ENCODE measurements around the gene SZT2.
"Not testable (repeated sequence)": the region's sequence is repeated elsewhere in the genome, so short reads cannot be mapped to it uniquely, and the experiment has no call there.

The SZT2 gene

GRCh38 chr1:43477716-43478115 lies 88.0 kb downstream of the SZT2 start:
- in situ Hi-C loops (cut with HindIII; ENCODE audit: low sequenced_read_pairs), result no loop called here

- in situ Hi-C loops (cut with HindIII; ENCODE audit: low sequenced_read_pairs), result no loop called here
Measured at GRCh38 chr1:43479414-43479813, 89.7 kb downstream of the SZT2 start.

DNA sequence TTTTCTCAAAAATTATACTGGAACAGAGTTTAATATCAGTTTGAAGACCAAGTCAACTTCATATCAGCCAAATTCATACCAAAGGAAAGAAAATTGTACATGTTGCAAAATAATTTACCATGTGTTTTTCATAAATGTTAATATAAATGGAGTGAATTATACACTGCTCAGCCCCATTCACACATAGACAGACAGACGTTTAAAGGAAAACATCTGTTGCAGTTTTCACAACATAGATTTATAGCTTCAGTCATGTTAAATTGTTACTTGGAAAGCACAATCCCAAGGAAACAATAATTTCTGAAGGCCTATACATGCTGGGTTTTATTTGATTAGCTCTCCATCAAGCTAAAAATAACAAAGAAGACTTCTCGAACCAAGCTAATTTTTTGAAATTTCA lies 91.8 kb downstream of the SZT2 start:
- in situ Hi-C loops (cut with HindIII; ENCODE audit: low sequenced_read_pairs), result no loop called here

DNA sequence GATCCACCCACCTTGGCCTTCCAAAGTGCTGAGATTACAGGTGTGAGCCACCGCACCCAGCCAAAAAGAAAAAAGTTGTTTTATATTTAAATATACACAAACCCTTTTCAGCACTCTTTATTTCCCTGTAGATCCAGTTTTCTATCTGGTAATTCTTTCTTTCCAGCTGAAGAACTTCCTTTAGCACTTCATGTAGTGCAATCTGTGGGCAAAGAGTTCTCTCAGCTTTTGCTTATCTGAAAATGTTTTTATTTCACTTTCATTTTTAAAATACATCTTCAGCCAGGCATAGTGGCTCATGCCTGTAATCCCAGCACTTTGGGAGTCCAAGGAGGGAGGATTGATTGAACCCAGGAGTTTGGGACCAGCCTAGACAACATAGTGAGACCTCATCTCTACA lies 92.5 kb downstream of the SZT2 start:
- in situ Hi-C loops (cut with HindIII; ENCODE audit: low sequenced_read_pairs), result no loop called here

- in situ Hi-C loops (cut with HindIII; ENCODE audit: low sequenced_read_pairs), result no loop called here
Measured at GRCh38 chr1:43484367-43484766, 94.7 kb downstream of the SZT2 start.

DNA sequence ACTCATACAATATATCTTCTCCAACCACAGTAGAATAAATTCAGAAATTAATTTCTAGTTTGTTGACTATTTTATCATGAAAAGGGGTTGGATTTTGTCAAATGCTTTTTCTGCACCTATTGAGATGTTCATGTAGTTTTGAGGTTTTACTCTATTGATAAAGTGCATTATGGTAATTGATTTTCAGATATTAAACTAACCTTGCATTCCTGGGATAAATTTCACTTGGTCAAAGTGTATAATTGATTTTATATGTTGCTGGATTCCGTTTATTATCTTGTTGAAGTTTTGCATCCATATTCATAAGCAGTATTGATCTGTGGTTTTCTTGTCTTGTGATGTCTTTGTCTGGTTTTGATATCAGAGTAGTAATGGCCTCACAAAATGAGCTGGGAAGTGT lies 98.5 kb downstream of the SZT2 start:
- in situ Hi-C loops (cut with HindIII; ENCODE audit: low sequenced_read_pairs), result no loop called here

- in situ Hi-C loops (cut with HindIII; ENCODE audit: low sequenced_read_pairs), result no loop called here
Measured at GRCh38 chr1:43491061-43491460, 101.4 kb downstream of the SZT2 start.

DNA sequence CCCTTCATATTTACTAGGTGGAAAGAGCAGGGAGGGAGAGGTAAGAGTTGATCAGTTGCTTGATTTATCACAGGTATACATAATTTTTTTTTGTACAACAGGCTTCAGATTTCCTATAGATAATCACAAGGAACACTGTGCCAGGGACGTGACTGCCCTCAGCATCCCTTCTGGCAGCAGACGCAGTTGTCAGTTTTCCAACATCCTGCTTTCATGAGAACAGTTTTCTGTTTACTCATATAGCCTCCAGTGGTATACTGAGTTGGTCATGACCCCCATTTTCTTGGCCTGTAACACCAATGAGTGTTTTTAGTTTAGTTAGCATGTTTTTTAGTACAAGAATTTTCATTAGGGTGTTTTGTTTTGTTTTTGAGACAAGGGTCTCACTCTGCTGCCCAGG lies 103.1 kb downstream of the SZT2 start:
- in situ Hi-C loops (cut with HindIII; ENCODE audit: low sequenced_read_pairs), result no loop called here

GRCh38 chr1:43493661-43494450 lies 104.2 kb downstream of the SZT2 start:
- in situ Hi-C loops (cut with HindIII; ENCODE audit: low sequenced_read_pairs), result no loop called here

- in situ Hi-C loops (cut with HindIII; ENCODE audit: low sequenced_read_pairs), result no loop called here
Measured at GRCh38 chr1:43495204-43495603, 105.5 kb downstream of the SZT2 start.

DNA sequence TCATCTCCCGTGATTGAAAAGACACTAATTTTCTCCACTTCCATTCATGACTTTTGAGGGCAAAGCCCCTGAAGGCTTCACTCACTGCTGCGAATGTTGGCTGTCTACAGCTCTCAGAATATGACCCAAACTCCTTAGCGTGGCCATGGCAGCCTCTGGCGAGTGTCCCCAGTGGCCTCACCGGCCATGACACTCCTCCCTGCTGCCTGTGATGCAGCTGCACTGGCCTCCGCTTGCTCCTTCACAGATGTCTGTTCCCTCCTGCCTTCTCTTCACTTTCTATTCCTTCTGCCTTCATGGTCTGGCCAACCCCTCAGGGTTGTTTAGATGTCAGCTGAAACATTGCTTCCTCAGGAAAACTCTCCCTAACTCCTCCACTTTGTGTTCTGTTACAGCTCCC lies 110.2 kb downstream of the SZT2 start:
- in situ Hi-C loops (cut with HindIII; ENCODE audit: low sequenced_read_pairs), result no loop called here

- in situ Hi-C loops (cut with HindIII; ENCODE audit: low sequenced_read_pairs), result not testable (repeated sequence)
Measured at GRCh38 chr1:43501806-43502205, 112.1 kb downstream of the SZT2 start.

DNA sequence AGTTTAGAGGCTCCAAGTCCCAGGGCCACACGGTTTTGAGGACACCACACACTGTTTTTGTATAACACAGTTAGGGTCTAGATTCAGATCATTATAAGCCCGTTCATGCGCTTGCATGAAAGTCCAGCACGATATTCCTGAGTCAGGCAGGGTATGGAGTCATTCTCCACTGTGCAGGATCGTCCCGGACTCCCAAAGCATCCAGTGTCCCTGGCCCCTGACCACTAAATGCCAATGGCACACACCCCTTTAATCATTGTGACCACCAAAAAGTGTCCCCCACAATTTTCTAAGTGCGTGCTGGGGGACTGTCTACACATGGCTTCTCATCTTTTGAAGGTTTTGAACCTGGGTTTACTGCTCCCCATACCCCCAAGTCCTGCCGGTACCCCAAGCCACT lies 113.8 kb downstream of the SZT2 start:
- in situ Hi-C loops (cut with HindIII; ENCODE audit: low sequenced_read_pairs), result no loop called here
